ENCODE measurements around the gene CDCP1.

GRCh38 chr3:45054196-45054857 is 91.9 kb downstream of the CDCP1 start:
- TF ChIP-seq CTCF (IDR thresholded peaks at IDR 0.05 in 4 of 5, conservative IDR thresholded peaks at IDR 0.05 in 1 of 5) (no peak), POLR2A (IDR thresholded peaks at IDR 0.05) (no peak)

All from gastrocnemius medialis (tissue), 4 donors.